ENCODE measurements around the gene PLA2G6.
A peak's percentile ranks its signal among the peaks of the same experiment; 100 is the strongest.
"Not testable (repeated sequence)": the region's sequence is repeated elsewhere in the genome, so short reads cannot be mapped to it uniquely, and the experiment has no call there.

PLA2G6 gene

GRCh38 chr22:38081941-38082828 is 99.4 kb downstream of the PLA2G6 start:
- no peak for DNase-seq (ENCODE audit: low spot score)

- DNase-seq (ENCODE audit: low spot score), result no peak
Observed at GRCh38 chr22:38081636-38081940, 100.0 kb downstream of the PLA2G6 start.

GRCh38 chr22:38080850-38081635 is 100.6 kb downstream of the PLA2G6 start:
- peak; percentile 54 for DNase-seq (ENCODE audit: low spot score)

GRCh38 chr22:38080474-38080849 is 101.2 kb downstream of the PLA2G6 start:
- no peak for DNase-seq (ENCODE audit: low spot score)

GRCh38 chr22:38079804-38080203 is 101.8 kb downstream of the PLA2G6 start:
- DNase-seq (ENCODE audit: low spot score), result no peak

- DNase-seq (ENCODE audit: low spot score), result not testable (repeated sequence)
Observed at GRCh38 chr22:38079208-38079607, 102.4 kb downstream of the PLA2G6 start.

GRCh38 chr22:38078046-38078840 is 103.4 kb downstream of the PLA2G6 start:
- DNase-seq (ENCODE audit: low spot score), result no peak

- DNase-seq (ENCODE audit: low spot score), result no peak
Observed at GRCh38 chr22:38077595-38077994, 104.0 kb downstream of the PLA2G6 start.

- DNase-seq (ENCODE audit: low spot score), result no peak
Observed at GRCh38 chr22:38077096-38077495, 104.5 kb downstream of the PLA2G6 start.

- DNase-seq (ENCODE audit: low spot score), result no peak
Observed at GRCh38 chr22:38075961-38076360, 105.7 kb downstream of the PLA2G6 start.

- no peak for DNase-seq (ENCODE audit: low spot score)
Observed at GRCh38 chr22:38075105-38075825, 106.4 kb downstream of the PLA2G6 start.

GRCh38 chr22:38074181-38075104 is 107.2 kb downstream of the PLA2G6 start:
- no peak for DNase-seq (ENCODE audit: low spot score)

- DNase-seq (ENCODE audit: low spot score), result no peak
Observed at GRCh38 chr22:38073150-38074130, 108.2 kb downstream of the PLA2G6 start.

GRCh38 chr22:38072322-38073149 is 109.1 kb downstream of the PLA2G6 start:
- no peak for DNase-seq (ENCODE audit: low spot score)

GRCh38 chr22:38071421-38072321 is 110.0 kb downstream of the PLA2G6 start:
- DNase-seq (ENCODE audit: low spot score), result no peak

GRCh38 chr22:38070250-38070921 is 111.2 kb downstream of the PLA2G6 start:
- no peak for DNase-seq (ENCODE audit: low spot score)

All from hepatic stellate cell (primary cell).